HG03045 (cell line): Measurements from ENCODE around the gene HIKESHI.

Experiments
- ATAC-seq: cut with Tn5 transposase; IDR thresholded peaks from one replicate; pipeline ENCODE4 v1.9.1; 2021; ENCODE audit warnings: mild to moderate bottlenecking, moderate library complexity; ENCODE audit not compliant: unreplicated experiment

HIKESHI gene

GRCh38 chr11:86374069-86374468, 72.0 kb downstream of the HIKESHI start:
- no peak for ATAC-seq

- ATAC-seq: no peak
Observed at GRCh38 chr11:86374586-86374985, 72.5 kb downstream of the HIKESHI start, which contains the start of gene CCDC81. TSS of gene CCDC81 (plus strand) at chr11:86374887. CDS start at chr11:86375164, 277 bp downstream.

GRCh38 chr11:86377972-86378371, 75.9 kb downstream of the HIKESHI start:
- ATAC-seq: no peak

- no peak for ATAC-seq
Observed at GRCh38 chr11:86380295-86381059, 78.4 kb downstream of the HIKESHI start.

GRCh38 chr11:86383041-86383955, 81.3 kb downstream of the HIKESHI start:
- ATAC-seq: no peak

GRCh38 chr11:86386283-86386682, 84.2 kb downstream of the HIKESHI start:
- ATAC-seq: no peak

GRCh38 chr11:86386746-86387145, 84.7 kb downstream of the HIKESHI start:
- no peak for ATAC-seq

- no peak for ATAC-seq
Observed at GRCh38 chr11:86388198-86388597, 86.2 kb downstream of the HIKESHI start.

GRCh38 chr11:86390487-86390886, 88.4 kb downstream of the HIKESHI start:
- no peak for ATAC-seq

- no peak for ATAC-seq
Observed at GRCh38 chr11:86395061-86395551, 93.1 kb downstream of the HIKESHI start.
